Globus pallidus (tissue), 1 donor: ENCODE measurements around the gene HSF2BP.
A peak's percentile ranks its signal among the peaks of the same experiment; 100 is the strongest.
"Not testable (repeated sequence)": the region's sequence is repeated elsewhere in the genome, so short reads cannot be mapped to it uniquely, and the experiment has no call there.

Experiments used
- DNase-seq: peaks from one replicate; pipeline ENCODE4 v3.0.0-alpha.2; 2015; ENCODE audit warnings: low spot score

HSF2BP gene

GRCh38 chr21:43597540-43598250 is 61.6 kb downstream of the HSF2BP start:
- DNase-seq = no peak

- no peak for DNase-seq
Observed at GRCh38 chr21:43597052-43597451, 62.2 kb downstream of the HSF2BP start.

- DNase-seq = no peak
Observed at GRCh38 chr21:43596616-43597015, 62.7 kb downstream of the HSF2BP start.

GRCh38 chr21:43595769-43596168 is 63.5 kb downstream of the HSF2BP start:
- DNase-seq = not testable (repeated sequence)

GRCh38 chr21:43593078-43593477 is 66.2 kb downstream of the HSF2BP start:
- DNase-seq = no peak

GRCh38 chr21:43591571-43591970 is 67.7 kb downstream of the HSF2BP start:
- DNase-seq = no peak

GRCh38 chr21:43590194-43590593 is 69.1 kb downstream of the HSF2BP start:
- DNase-seq = no peak

- DNase-seq = no peak
Observed at GRCh38 chr21:43588957-43589356, 70.3 kb downstream of the HSF2BP start.

GRCh38 chr21:43585924-43586413 is 73.3 kb downstream of the HSF2BP start:
- no peak for DNase-seq

GRCh38 chr21:43585514-43585913 is 73.8 kb downstream of the HSF2BP start:
- DNase-seq = no peak

GRCh38 chr21:43581453-43581852 is 77.8 kb downstream of the HSF2BP start:
- DNase-seq = no peak

- DNase-seq = no peak
Observed at GRCh38 chr21:43578677-43579303, 80.5 kb downstream of the HSF2BP start.

GRCh38 chr21:43575473-43575844 is 83.8 kb downstream of the HSF2BP start:
- DNase-seq = no peak

- DNase-seq = peak; percentile 40
Observed at GRCh38 chr21:43574741-43575472, 84.4 kb downstream of the HSF2BP start.

- DNase-seq = no peak
Observed at GRCh38 chr21:43573921-43574320, 85.4 kb downstream of the HSF2BP start.

- DNase-seq = no peak
Observed at GRCh38 chr21:43572446-43572845, 86.8 kb downstream of the HSF2BP start.

GRCh38 chr21:43571976-43572375 is 87.3 kb downstream of the HSF2BP start:
- no peak for DNase-seq

- not testable (repeated sequence) for DNase-seq
Observed at GRCh38 chr21:43570195-43570594, 89.1 kb downstream of the HSF2BP start.

- not testable (repeated sequence) for DNase-seq
Observed at GRCh38 chr21:43562451-43562850, 96.8 kb downstream of the HSF2BP start.

GRCh38 chr21:43540561-43540960 is 118.7 kb downstream of the HSF2BP start:
- DNase-seq = not testable (repeated sequence)

- not testable (repeated sequence) for DNase-seq
Observed at GRCh38 chr21:43522495-43523131, 136.7 kb downstream of the HSF2BP start.

- not testable (repeated sequence) for DNase-seq
Observed at GRCh38 chr21:43517701-43518100, 141.6 kb downstream of the HSF2BP start.
